Karpas-422 (cell line): ENCODE data around the gene STAT6. TPM values are rescaled to one million over a fixed set of nuclear protein-coding genes. Genes with fewer than 3 reads are reported as not detected.

Source experiments
- DNase-seq: peaks from one replicate; pipeline ENCODE4 v3.0.0-alpha.2; 2015
- H2AFZ ChIP-seq: fragments of 200-600 bp; sonication (generic); 2 replicates; pipeline ENCODE4 v1.6.1; 2014; ENCODE audit warnings: antibody characterized with exemption, low read length, mixed read lengths
- H3K27ac ChIP-seq: fragments of 200-600 bp; sonication (generic); 2 replicates; pipeline ENCODE4 v1.5.1; 2014; ENCODE audit warnings: mild to moderate bottlenecking, low read length, moderate library complexity
- H3K27me3 ChIP-seq: fragments of 200-600 bp; sonication (generic); 2 replicates; pipeline ENCODE4 v1.6.1; 2014; ENCODE audit warnings: low read length, mixed read lengths
- H3K36me3 ChIP-seq: fragments of 200-600 bp; sonication (generic); 2 replicates; pipeline ENCODE4 v1.6.1; 2014; ENCODE audit warnings: low read length, mixed read lengths; ENCODE audit not compliant: insufficient read depth
- H3K4me1 ChIP-seq: fragments of 200-600 bp; sonication (generic); 2 replicates; pipeline ENCODE4 v1.6.1; 2014; ENCODE audit warnings: mild to moderate bottlenecking, low read length, mixed read lengths
- H3K4me2 ChIP-seq: fragments of 200-600 bp; sonication (generic); 2 replicates; pipeline ENCODE4 v1.6.1; 2014; ENCODE audit warnings: low read length, low read depth, mild to moderate bottlenecking; ENCODE audit not compliant: poor library complexity, severe bottlenecking
- H3K4me3 ChIP-seq: fragments of 200-600 bp; sonication (generic); 2 replicates; pipeline ENCODE4 v1.5.1; 2014; ENCODE audit warnings: mild to moderate bottlenecking, antibody characterized with exemption, low read length, mixed read lengths
- H3K79me2 ChIP-seq: fragments of 200-600 bp; sonication (generic); 2 replicates; pipeline ENCODE4 v1.6.1; 2014; ENCODE audit warnings: mild to moderate bottlenecking, low read length, mixed read lengths
- H3K9ac ChIP-seq: fragments of 200-600 bp; sonication (generic); 2 replicates; pipeline ENCODE4 v1.6.0; 2014; ENCODE audit warnings: low read length
- H3K9me2 ChIP-seq: fragments of 200-600 bp; sonication (generic), shearing (Covaris generic); replicated peaks from 2 replicates; pipeline ENCODE4 v1.6.0; 2014; ENCODE audit warnings: mild to moderate bottlenecking, low read length, moderate library complexity; ENCODE audit not compliant: insufficient read depth
- H3K9me3 ChIP-seq: fragments of 300-700, 200-600 bp; sonication (generic); 2 replicates; pipeline ENCODE4 v1.6.1; 2014; ENCODE audit warnings: low read length, mixed read lengths
- H4K20me1 ChIP-seq: fragments of 200-600 bp; sonication (generic); 2 replicates; pipeline ENCODE4 v1.6.1; 2014; ENCODE audit warnings: mild to moderate bottlenecking, antibody characterized with exemption, low read length, low read depth; ENCODE audit not compliant: insufficient read depth
- total RNA-seq: library from RNA; depleted of rRNA; stranded (reverse); fragments of >200 nt; shearing (Covaris generic); gene quantifications from 2 replicates; pipeline ENCODE4 v1.2.3, GENCODE V29; 2014; ENCODE audit warnings: low replicate concordance

The STAT6 gene
- total RNA-seq, 1 experiment from 2014 or later, result 116 TPM

- H2AFZ ChIP-seq, result no peak overlapping the region
- no peaks in the 10 kb centered on the region for H3K9me2 ChIP-seq
Measured at GRCh38 chr12:57142121-57142520, 31.0 kb upstream of the STAT6 start.

DNA sequence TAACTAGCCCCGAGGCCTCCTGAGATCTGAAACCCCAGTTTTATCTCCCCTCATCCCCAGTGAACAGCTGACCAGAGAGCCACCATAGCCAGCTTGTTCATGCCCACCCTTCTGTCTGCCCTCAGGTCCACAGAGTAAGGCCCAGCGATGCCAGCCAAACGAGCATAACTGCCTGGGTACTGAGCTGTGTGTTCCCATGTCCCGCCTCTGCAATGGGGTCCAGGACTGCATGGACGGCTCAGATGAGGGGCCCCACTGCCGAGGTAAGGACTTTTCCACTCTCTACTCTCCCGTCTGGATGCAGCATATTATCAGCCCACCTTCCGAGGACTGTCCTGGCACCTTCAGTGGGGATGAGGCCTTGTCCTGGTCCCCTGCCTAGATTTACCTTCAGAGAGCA lies 30.1 kb upstream of the STAT6 start:
- Histone ChIP-seq H3K9me3 (no peaks in the 10 kb centered on the region), H3K79me2 (no peaks in the 10 kb centered on the region), H3K27me3 (no peaks in the 10 kb centered on the region)

More at GRCh38 chr12:57142121-57142520, 31.0 kb upstream of the STAT6 start:
- no peak overlapping the region for H3K27ac ChIP-seq
- H3K9me3 ChIP-seq, result no peaks in the 10 kb centered on the region
- H3K4me3 ChIP-seq, result no peak overlapping the region
- H3K36me3 ChIP-seq, result no peaks in the 10 kb centered on the region
- H3K9ac ChIP-seq, result no peak overlapping the region
- no peaks in the 10 kb centered on the region for H3K4me1 ChIP-seq
- no peak overlapping the region for H3K4me2 ChIP-seq
- no peak for DNase-seq
- no peaks in the 10 kb centered on the region for H3K27me3 ChIP-seq
- no peaks in the 10 kb centered on the region for H3K79me2 ChIP-seq
- H4K20me1 ChIP-seq, result no peaks in the 10 kb centered on the region

GRCh38 chr12:57139796-57140649 lies 28.9 kb upstream of the STAT6 start:
- no peaks in the 10 kb centered on the region for H3K27me3 ChIP-seq
- H3K36me3 ChIP-seq, result no peaks in the 10 kb centered on the region
- no peaks in the 10 kb centered on the region for H4K20me1 ChIP-seq
- H3K4me2 ChIP-seq, result no peak overlapping the region
- H3K9me3 ChIP-seq, result no peaks in the 10 kb centered on the region
- no peak overlapping the region for H2AFZ ChIP-seq
- DNase-seq, result no peak
- H3K27ac ChIP-seq, result no peak overlapping the region
- no peaks in the 10 kb centered on the region for H3K4me1 ChIP-seq
- H3K4me3 ChIP-seq, result no peak overlapping the region
- no peaks in the 10 kb centered on the region for H3K79me2 ChIP-seq
- H3K9me2 ChIP-seq, result no peaks in the 10 kb centered on the region
- no peak overlapping the region for H3K9ac ChIP-seq

More for the DNA sequence above, 30.1 kb upstream of the STAT6 start:
- no peak overlapping the region for H3K9ac ChIP-seq
- H4K20me1 ChIP-seq, result no peaks in the 10 kb centered on the region
- H3K9me2 ChIP-seq, result no peaks in the 10 kb centered on the region
- H3K4me3 ChIP-seq, result no peak overlapping the region
- no peak overlapping the region for H3K4me2 ChIP-seq
- no peak for DNase-seq
- no peak overlapping the region for H2AFZ ChIP-seq
- H3K4me1 ChIP-seq, result no peaks in the 10 kb centered on the region
- no peak overlapping the region for H3K27ac ChIP-seq
- H3K36me3 ChIP-seq, result no peaks in the 10 kb centered on the region

GRCh38 chr12:57138526-57139272 lies 27.5 kb upstream of the STAT6 start:
- Histone ChIP-seq H3K9ac (no peak overlapping the region), H3K79me2 (no peaks in the 10 kb centered on the region), H3K4me1 (no peaks in the 10 kb centered on the region), H4K20me1 (no peaks in the 10 kb centered on the region), H3K4me2 (no peak overlapping the region), H3K27ac (no peak overlapping the region), H3K27me3 (no peaks in the 10 kb centered on the region), H2AFZ (no peak overlapping the region), H3K4me3 (no peak overlapping the region), H3K9me2 (no peaks in the 10 kb centered on the region), H3K36me3 (no peaks in the 10 kb centered on the region), H3K9me3 (no peaks in the 10 kb centered on the region)
- no peak for DNase-seq

GRCh38 chr12:57135527-57136326 lies 24.6 kb upstream of the STAT6 start:
- Histone ChIP-seq H3K4me2 (no peak overlapping the region), H3K9ac (no peak overlapping the region), H2AFZ (no peak overlapping the region), H3K27me3 (no peaks in the 10 kb centered on the region), H3K27ac (no peak overlapping the region), H3K36me3 (no peaks in the 10 kb centered on the region), H3K4me3 (no peak overlapping the region), H3K79me2 (no peaks in the 10 kb centered on the region), H3K4me1 (no peaks in the 10 kb centered on the region), H3K9me3 (no peaks in the 10 kb centered on the region), H3K9me2 (no peaks in the 10 kb centered on the region), H4K20me1 (no peaks in the 10 kb centered on the region)
- no peak for DNase-seq

GRCh38 chr12:57134949-57135348 lies 23.8 kb upstream of the STAT6 start:
- Histone ChIP-seq H4K20me1 (no peaks in the 10 kb centered on the region), H3K79me2 (no peaks in the 10 kb centered on the region)

GRCh38 chr12:57133916-57134315 lies 22.8 kb upstream of the STAT6 start:
- Histone ChIP-seq H3K9me2 (no peaks in the 10 kb centered on the region), H3K79me2 (no peaks in the 10 kb centered on the region), H3K36me3 (no peaks in the 10 kb centered on the region), H3K9ac (no peak overlapping the region), H3K27me3 (no peaks in the 10 kb centered on the region), H3K4me3 (no peak overlapping the region), H3K4me1 (no peaks in the 10 kb centered on the region), H3K4me2 (no peak overlapping the region), H3K27ac (no peak overlapping the region), H3K9me3 (no peaks in the 10 kb centered on the region), H2AFZ (no peak overlapping the region), H4K20me1 (no peaks in the 10 kb centered on the region)
- DNase-seq, result no peak

More at GRCh38 chr12:57134949-57135348, 23.8 kb upstream of the STAT6 start:
- H3K9me2 ChIP-seq, result no peaks in the 10 kb centered on the region
- H3K9ac ChIP-seq, result no peak overlapping the region
- no peak for DNase-seq
- H3K4me2 ChIP-seq, result no peak overlapping the region
- no peak overlapping the region for H2AFZ ChIP-seq
- H3K36me3 ChIP-seq, result no peaks in the 10 kb centered on the region
- H3K9me3 ChIP-seq, result no peaks in the 10 kb centered on the region
- no peak overlapping the region for H3K27ac ChIP-seq
- no peaks in the 10 kb centered on the region for H3K27me3 ChIP-seq
- no peaks in the 10 kb centered on the region for H3K4me1 ChIP-seq
- H3K4me3 ChIP-seq, result no peak overlapping the region
